GM13977 (cell line): ENCODE measurements around the gene USP5.

Experiments
- DNase-seq: peaks from one replicate; pipeline ENCODE4 v3.0.0; 2012; ENCODE audit warnings: low spot score
- in situ Hi-C: fragments of 300-500 bp; cut with MboI; formaldehyde crosslinking; loops from one replicate; pipeline ENCODE4 v1.12.0; 2022; ENCODE audit warnings: low sequenced_read_pairs, low pct_unique_long_range_greater_than_20kb, mixed read lengths, inconsistent platforms; ENCODE audit not compliant: unreplicated experiment
- TF ChIP-seq, protein P1 (sequence below): IDR thresholded peaks from 2 replicates; pipeline ENCODE4 v1.5.1; 2012; ENCODE audit warnings: mild to moderate bottlenecking, control low read depth; ENCODE audit not compliant: insufficient read depth; ENCODE audit errors: extremely low read depth, missing control alignments

The USP5 gene

DNA sequence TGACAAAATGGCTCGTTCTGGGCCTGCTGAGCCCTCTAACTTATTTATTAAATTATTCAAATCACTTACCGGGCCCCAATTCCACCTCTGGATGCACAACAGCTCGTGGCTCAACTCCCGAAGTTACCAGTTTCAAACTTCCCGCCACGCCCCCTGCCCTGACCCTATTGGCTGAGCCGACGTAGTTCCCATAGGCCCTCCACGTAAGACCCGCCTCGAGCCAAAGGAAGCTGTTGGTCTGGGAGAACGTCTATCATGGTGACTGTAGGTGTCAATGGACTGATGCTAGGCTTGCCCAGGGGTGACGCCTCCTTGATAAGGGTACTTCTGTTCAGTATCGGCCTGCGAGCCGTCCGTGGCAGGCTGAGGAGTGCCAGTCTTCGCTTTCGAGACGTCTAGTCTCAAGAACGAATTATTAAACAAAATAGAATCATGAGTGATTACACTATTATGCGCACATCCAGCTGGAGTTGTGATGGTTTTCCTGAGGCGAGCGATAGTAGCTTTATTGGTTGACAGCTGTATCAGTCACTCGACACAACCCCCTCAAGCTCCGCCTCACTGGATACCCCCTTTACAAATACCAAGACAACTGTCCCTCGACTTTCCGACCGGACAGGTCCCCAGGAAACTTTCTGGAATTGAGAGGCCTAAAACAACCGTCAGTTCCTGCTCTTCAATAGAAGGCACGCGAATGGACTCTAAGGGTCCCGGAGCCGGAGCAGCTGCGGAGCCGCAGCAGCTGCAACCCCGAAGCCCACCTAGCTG lies 613 bp upstream of the USP5 start, which contains the start of gene CDCA3:
Gene CDCA3, minus strand, starts transcription at position 134 of the 768 bp plus-strand sequence. CDS start 334 bp downstream, outside the sequence.
- DNase-seq, result peak; percentile 99
- in situ Hi-C loops, result no loop called here
- TF ChIP-seq, protein P1, sequence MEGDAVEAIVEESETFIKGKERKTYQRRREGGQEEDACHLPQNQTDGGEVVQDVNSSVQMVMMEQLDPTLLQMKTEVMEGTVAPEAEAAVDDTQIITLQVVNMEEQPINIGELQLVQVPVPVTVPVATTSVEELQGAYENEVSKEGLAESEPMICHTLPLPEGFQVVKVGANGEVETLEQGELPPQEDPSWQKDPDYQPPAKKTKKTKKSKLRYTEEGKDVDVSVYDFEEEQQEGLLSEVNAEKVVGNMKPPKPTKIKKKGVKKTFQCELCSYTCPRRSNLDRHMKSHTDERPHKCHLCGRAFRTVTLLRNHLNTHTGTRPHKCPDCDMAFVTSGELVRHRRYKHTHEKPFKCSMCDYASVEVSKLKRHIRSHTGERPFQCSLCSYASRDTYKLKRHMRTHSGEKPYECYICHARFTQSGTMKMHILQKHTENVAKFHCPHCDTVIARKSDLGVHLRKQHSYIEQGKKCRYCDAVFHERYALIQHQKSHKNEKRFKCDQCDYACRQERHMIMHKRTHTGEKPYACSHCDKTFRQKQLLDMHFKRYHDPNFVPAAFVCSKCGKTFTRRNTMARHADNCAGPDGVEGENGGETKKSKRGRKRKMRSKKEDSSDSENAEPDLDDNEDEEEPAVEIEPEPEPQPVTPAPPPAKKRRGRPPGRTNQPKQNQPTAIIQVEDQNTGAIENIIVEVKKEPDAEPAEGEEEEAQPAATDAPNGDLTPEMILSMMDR, result no peak

DNA sequence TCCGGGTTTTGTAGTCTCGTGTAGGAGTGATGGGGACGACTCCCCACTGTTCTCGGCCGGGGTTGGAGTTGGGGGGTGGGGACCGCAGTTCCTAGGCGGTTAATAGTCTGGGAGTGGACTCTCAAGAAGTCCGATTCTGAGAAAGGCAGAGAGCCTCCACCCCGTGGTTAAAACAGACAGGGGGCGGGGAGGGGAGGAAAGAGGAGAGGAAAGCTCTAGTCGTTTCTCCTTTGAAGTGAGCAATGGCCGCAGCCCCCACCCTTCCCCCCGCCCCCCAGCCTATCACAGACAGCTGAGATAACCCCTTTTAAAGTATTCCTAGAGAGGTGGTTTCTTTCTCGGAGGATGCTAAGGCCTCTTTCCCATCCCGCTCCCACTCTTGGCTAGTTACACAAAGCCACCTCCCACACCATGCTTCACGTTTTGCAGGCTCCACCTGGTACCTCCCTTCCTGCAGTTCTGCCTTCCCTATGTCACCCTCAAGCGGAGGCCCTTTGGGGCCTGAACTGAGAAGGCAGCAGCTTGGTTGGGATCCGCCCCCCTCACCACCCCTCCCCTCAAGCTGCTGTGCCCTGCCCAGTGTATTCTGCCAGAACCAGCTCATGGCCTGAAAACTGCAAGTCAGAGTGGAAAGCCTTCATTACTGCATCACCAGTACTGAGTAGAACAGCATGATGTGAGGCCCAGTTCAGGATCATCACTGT lies 853 bp downstream of the USP5 start:
- in situ Hi-C loops, result no loop called here
- DNase-seq, result no peak
- TF ChIP-seq, protein P1, result no peak

DNA sequence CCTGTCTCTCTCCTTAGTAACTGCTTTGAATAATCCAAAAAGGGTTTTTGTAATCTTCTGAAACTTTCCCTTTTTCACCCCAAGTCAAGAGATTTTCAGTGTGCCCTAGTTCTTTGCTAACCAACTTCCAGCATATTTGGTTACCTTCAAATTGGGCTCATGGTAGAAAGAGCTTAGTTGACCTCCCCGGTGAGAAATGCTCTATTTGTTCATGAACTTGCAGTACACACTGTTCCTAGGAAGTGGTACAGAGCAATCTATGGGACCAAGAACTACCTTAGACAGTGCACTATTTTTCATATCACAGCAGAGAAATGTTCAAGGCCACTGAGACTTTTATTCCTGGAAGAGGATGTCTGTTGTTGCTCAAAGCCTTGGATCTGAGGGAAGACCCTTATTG lies 1.7 kb downstream of the USP5 start:
- TF ChIP-seq, protein P1, result no peak
- DNase-seq, result no peak
- in situ Hi-C loops, result no loop called here

DNA sequence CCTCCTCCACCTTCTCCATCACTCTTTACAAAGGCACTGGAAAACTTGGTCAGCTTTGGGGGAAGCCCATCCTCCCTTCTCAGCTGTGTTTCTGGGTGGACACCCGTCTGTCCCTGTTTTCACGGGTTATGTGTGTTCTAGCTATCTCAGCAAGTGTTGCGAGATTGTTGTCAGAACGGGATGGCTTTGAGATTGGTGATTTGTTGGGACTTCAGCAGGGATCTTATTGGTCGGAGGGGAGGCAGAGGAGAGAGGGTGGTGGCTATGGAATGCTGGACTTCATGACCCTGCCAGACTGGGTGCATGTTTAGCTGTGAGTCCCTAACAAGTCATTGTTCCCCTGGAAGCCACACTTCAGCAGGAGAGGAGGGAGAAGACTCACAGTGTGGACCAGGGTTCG lies 2.1 kb downstream of the USP5 start:
- in situ Hi-C loops, result no loop called here
- no peak for DNase-seq
- TF ChIP-seq, protein P1, result no peak

DNA sequence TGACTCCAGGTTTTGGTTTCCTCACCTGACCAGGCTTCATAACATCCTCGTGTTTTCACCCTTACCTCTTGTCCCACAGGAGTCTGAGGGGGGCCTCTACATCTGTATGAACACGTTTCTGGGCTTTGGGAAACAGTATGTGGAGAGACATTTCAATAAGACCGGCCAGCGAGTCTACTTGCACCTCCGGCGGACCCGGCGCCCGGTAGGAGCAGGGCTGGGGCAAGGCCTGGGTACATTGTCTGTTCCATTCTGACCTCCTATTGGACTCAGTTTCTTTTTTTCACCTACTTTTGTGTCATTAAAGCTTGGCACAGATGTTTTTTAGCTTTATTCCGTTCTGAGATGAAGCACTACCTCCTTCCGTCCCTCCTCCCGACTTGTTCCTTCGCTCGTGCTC lies 3.4 kb downstream of the USP5 start:
- in situ Hi-C loops, result no loop called here

DNA sequence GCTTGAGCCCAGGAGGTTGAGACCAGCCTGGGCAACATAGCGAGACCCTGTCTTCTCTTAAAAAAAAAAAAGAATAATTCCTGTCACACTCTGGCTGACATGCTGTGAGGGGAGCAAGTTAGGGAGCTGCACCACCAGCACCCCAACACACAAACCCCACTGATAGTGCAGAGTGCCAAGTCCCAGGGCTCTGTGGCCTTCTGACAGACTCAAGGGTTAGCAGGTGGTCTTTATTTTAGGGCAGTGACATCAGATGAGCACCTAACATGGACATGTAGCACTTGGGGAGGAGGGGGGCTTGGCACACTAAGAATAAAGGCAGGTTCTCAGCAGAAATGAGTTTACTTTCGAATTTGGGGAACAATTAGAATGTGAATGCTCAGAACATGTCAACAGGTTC lies 6.8 kb downstream of the USP5 start:
- TF ChIP-seq, protein P1, result no peak
- no peak for DNase-seq
- in situ Hi-C loops, result no loop called here

More for the DNA sequence above, 3.4 kb downstream of the USP5 start:
- DNase-seq, result no peak
- TF ChIP-seq, protein P1, result no peak
